DND-41 (cell line): ENCODE results near the gene DIAPH1.

Experiments
- ATAC-seq: fragments of 200-7000 bp; cut with Tn5 transposase; 3 replicates; pipeline ENCODE4 v1.9.1; 2021; ENCODE audit warnings: low read depth; ENCODE audit not compliant: insufficient read depth
- DNase-seq: peaks from one replicate; pipeline ENCODE4 v3.0.0-alpha.2; 2020
- H2AFZ ChIP-seq: 2 replicates; pipeline ENCODE4 v1.6.0; 2012; ENCODE audit warnings: low read depth, low read length
- H3K27ac ChIP-seq: 2 replicates; pipeline ENCODE4 v1.5.1; 2012; ENCODE audit warnings: low read length, inconsistent platforms
- H3K27me3 ChIP-seq: fragments of 200-600 bp; sonication (generic); 2 replicates; pipeline ENCODE4 v1.6.0; 2012; ENCODE audit warnings: low read length, mild to moderate bottlenecking, inconsistent platforms; ENCODE audit not compliant: insufficient read depth, poor library complexity
- H3K36me3 ChIP-seq: 2 replicates; pipeline ENCODE4 v1.5.1; 2012; ENCODE audit warnings: low read length, inconsistent platforms; ENCODE audit not compliant: insufficient read depth
- H3K4me1 ChIP-seq: 2 replicates; pipeline ENCODE4 v1.5.1; 2012; ENCODE audit warnings: mild to moderate bottlenecking, low read length; ENCODE audit not compliant: insufficient read depth
- H3K4me2 ChIP-seq: 2 replicates; pipeline ENCODE4 v1.6.0; 2012; ENCODE audit warnings: mild to moderate bottlenecking, moderate library complexity, low read length, inconsistent platforms; ENCODE audit not compliant: insufficient read depth
- H3K4me3 ChIP-seq, 2 experiments: fragments of 200-600 bp in 1 of 2; shearing (Covaris generic) in 1 of 2; 2 replicates each; pipeline ENCODE4 v1.5.1; 2012 to 2016; ENCODE audit warnings: inconsistent platforms in 2 of 2, low read length in 2 of 2, mild to moderate bottlenecking in 2 of 2, low read depth in 1 of 2, moderate library complexity in 1 of 2
- H3K79me2 ChIP-seq: 2 replicates; pipeline ENCODE4 v1.6.0; 2012; ENCODE audit warnings: low read length, inconsistent platforms; ENCODE audit not compliant: insufficient read depth
- H3K9ac ChIP-seq: 2 replicates; pipeline ENCODE4 v1.6.0; 2012; ENCODE audit warnings: low read depth, mild to moderate bottlenecking, inconsistent platforms, low read length, moderate library complexity
- H3K9me3 ChIP-seq: 2 replicates; pipeline ENCODE4 v1.5.1; 2012; ENCODE audit warnings: low read length, moderate library complexity, mild to moderate bottlenecking, inconsistent platforms; ENCODE audit not compliant: insufficient read depth, severe bottlenecking
- H4K20me1 ChIP-seq: 2 replicates; pipeline ENCODE4 v1.6.0; 2012; ENCODE audit warnings: low read length; ENCODE audit not compliant: insufficient read depth
- EZH2 ChIP-seq: IDR thresholded peaks from 3 replicates; pipeline ENCODE4 v1.6.1; 2012; ENCODE audit warnings: borderline replicate concordance, low read depth, mild to moderate bottlenecking, moderate library complexity, low read length, inconsistent platforms; ENCODE audit not compliant: severe bottlenecking
- TF ChIP-seq, protein P1 (sequence below): IDR thresholded peaks from 2 replicates; pipeline ENCODE4 v1.5.1; 2012; ENCODE audit warnings: borderline replicate concordance, low read length, moderate library complexity, mild to moderate bottlenecking; ENCODE audit not compliant: poor library complexity, severe bottlenecking; ENCODE audit errors: extremely low read depth

Gene DIAPH1

DNA sequence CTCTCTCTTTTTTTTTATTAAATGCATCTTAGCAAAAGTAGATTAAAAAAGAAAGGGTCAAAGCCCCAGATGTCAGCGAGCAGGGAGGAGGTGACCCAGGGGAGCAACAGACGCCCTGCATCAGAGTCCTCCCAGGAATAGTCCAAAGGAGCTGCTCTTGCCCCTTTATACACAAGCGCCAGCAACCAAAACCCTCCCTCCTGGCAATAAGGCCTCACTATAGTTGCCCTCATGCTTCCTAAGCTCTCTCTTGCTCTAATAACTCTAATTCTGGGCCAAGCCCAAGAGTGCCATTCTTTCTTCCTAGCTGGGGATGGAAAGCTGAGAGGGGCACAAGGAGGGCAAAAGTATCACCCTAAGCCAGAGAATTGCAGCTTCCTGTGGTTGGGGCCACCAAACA is 103.7 kb downstream of the DIAPH1 start:
- no peak overlapping the region for H3K27ac ChIP-seq
- H3K27me3 ChIP-seq, result no peaks in the 10 kb centered on the region
- TF ChIP-seq, protein P1, sequence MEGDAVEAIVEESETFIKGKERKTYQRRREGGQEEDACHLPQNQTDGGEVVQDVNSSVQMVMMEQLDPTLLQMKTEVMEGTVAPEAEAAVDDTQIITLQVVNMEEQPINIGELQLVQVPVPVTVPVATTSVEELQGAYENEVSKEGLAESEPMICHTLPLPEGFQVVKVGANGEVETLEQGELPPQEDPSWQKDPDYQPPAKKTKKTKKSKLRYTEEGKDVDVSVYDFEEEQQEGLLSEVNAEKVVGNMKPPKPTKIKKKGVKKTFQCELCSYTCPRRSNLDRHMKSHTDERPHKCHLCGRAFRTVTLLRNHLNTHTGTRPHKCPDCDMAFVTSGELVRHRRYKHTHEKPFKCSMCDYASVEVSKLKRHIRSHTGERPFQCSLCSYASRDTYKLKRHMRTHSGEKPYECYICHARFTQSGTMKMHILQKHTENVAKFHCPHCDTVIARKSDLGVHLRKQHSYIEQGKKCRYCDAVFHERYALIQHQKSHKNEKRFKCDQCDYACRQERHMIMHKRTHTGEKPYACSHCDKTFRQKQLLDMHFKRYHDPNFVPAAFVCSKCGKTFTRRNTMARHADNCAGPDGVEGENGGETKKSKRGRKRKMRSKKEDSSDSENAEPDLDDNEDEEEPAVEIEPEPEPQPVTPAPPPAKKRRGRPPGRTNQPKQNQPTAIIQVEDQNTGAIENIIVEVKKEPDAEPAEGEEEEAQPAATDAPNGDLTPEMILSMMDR, result no peak
- no peak for TF ChIP-seq EZH2
- ATAC-seq (no peak), DNase-seq (no peak)
- H3K9ac ChIP-seq, result no peak overlapping the region
- no peaks in the 10 kb centered on the region for H3K9me3 ChIP-seq
- peaks cover 77% of the 10 kb centered on the region for H3K36me3 ChIP-seq
- H2AFZ ChIP-seq, result no peak overlapping the region
- H3K4me1 ChIP-seq, result no peaks in the 10 kb centered on the region
- no peak overlapping the region for H3K4me2 ChIP-seq
- peaks cover 2% of the 10 kb centered on the region; the same call in 1 of the 2 replicates for H4K20me1 ChIP-seq
- no peak overlapping the region for H3K4me3 ChIP-seq
- no peaks in the 10 kb centered on the region for H3K79me2 ChIP-seq

DNA sequence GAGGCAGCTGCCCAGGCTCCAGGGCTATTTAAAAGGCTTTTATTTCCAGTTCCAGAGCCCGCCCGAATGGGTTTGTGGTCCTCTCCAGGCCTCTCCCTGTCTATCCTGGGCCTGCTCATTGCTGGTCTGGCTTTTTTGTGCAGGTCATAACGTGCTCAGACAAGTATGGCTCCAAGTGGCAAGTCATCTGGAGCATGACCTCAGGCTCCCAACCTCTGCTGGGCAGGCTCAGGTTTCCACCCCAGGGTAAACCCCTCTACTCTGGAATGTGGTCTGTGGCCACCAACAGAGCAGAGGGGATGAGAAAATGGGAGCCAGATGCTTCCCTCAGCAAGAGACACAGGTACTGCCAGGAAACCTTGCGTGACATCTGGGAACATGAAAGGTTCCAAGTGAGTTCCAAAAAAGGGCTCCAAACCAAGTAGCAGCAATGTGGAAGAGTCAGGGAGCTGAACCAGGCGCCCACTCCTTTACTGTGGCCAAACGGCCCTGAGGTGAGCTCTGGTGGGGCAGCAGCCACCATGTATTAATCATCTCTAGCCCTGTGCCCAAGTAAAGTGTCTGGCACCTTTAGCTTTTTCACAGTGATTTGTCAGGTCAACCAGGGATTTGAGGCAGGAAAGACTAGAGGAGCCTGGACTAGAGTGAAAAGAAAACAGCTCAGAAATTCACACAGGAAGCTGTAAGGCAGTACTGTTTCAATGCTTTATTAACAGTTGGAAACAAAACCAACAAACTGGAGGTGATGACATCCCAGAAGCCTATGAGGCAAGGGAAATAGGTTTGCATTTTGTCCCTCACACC is 104.3 kb downstream of the DIAPH1 start:
- no peak overlapping the region for H3K27ac ChIP-seq
- H3K79me2 ChIP-seq, result no peaks in the 10 kb centered on the region
- H2AFZ ChIP-seq, result no peak overlapping the region
- TF ChIP-seq, protein P1, result no peak
- no peak for TF ChIP-seq EZH2
- ATAC-seq (no peak), DNase-seq (no peak)
- no peaks in the 10 kb centered on the region for H3K9me3 ChIP-seq
- no peak overlapping the region for H3K4me2 ChIP-seq
- no peaks in the 10 kb centered on the region for H3K4me1 ChIP-seq
- H3K9ac ChIP-seq, result no peak overlapping the region
- peaks cover 2% of the 10 kb centered on the region; the same call in 1 of the 2 replicates for H4K20me1 ChIP-seq
- H3K4me3 ChIP-seq, result no peak overlapping the region
- H3K27me3 ChIP-seq, result no peaks in the 10 kb centered on the region
- H3K36me3 ChIP-seq, result peaks cover 71% of the 10 kb centered on the region

DNA sequence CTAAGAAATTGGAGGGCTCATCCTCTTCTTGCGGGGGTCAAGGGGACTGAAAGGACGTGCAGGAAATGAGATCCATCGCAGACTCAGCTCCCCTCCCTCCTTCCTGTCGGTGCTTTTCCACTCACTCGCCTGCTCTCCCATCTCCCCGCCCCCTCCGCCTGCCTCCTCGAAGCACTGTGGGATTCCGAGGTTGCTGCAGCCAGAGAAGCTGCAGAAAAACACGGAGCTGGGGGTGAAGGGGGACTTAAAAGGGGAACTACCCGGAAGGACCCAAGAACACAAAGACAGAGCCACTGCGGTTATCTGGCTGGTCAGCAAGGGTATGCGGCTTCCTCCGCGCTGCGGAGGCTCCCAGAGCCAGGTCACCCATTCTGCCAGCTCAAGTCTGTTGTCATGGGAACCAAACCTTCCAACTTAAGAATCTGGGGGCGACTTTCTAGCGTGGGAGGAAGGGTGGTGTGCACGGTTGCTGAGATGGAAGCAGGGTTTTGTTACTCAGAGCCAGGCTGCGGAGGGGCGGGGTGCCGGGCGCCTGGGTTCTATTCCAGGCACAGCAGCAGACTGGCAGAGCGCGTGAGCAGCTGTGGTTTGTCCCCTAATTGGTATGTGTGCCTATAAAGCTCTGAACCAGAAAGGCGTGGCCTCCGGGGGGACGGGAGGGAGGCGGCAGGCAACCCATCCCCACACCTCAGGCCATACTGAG is 105.0 kb downstream of the DIAPH1 start:
- H3K4me2 ChIP-seq, result no peak overlapping the region
- no peak for TF ChIP-seq EZH2
- TF ChIP-seq, protein P1, result no peak
- H3K4me1 ChIP-seq, result no peaks in the 10 kb centered on the region
- H3K9me3 ChIP-seq, result no peaks in the 10 kb centered on the region
- H4K20me1 ChIP-seq, result peaks cover 2% of the 10 kb centered on the region; the same call in 1 of the 2 replicates
- no peaks in the 10 kb centered on the region for H3K79me2 ChIP-seq
- H3K27ac ChIP-seq, result no peak overlapping the region
- DNase-seq, result no peak
- peaks cover 64% of the 10 kb centered on the region for H3K36me3 ChIP-seq
- no peak overlapping the region for H3K4me3 ChIP-seq
- no peak overlapping the region for H2AFZ ChIP-seq
- ATAC-seq, result no peak
- no peak overlapping the region for H3K9ac ChIP-seq
- H3K27me3 ChIP-seq, result no peaks in the 10 kb centered on the region
